GM12801 (cell line): ENCODE data around the gene DNAJC22.

ENCODE experiments used
- TF ChIP-seq, protein P1 (sequence below): IDR thresholded peaks from one replicate; pipeline ENCODE4 v1.5.1; 2011; ENCODE audit warnings: control low read depth; ENCODE audit not compliant: insufficient read length; ENCODE audit errors: extremely low read depth

DNAJC22 gene

DNA sequence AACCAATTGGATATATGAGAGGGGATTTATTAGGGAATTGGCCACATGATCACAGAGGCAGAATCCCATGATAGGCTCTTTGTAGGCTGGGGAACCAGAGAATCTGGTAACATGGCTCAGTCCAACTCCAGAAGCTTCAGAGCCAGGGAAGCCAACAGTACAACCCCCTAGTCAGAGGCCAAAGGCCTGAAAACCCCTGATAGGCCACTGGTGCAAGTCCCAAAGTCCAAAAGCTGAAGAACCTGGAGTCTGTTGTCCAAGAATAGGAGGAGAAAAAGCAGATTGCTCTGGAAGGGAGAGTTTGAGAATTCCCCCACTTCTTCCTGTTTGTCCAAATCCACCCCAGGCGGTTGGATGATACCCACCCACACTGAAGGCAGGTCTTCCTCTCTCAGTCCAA, 31.9 kb upstream of the DNAJC22 start:
- TF ChIP-seq, protein P1, sequence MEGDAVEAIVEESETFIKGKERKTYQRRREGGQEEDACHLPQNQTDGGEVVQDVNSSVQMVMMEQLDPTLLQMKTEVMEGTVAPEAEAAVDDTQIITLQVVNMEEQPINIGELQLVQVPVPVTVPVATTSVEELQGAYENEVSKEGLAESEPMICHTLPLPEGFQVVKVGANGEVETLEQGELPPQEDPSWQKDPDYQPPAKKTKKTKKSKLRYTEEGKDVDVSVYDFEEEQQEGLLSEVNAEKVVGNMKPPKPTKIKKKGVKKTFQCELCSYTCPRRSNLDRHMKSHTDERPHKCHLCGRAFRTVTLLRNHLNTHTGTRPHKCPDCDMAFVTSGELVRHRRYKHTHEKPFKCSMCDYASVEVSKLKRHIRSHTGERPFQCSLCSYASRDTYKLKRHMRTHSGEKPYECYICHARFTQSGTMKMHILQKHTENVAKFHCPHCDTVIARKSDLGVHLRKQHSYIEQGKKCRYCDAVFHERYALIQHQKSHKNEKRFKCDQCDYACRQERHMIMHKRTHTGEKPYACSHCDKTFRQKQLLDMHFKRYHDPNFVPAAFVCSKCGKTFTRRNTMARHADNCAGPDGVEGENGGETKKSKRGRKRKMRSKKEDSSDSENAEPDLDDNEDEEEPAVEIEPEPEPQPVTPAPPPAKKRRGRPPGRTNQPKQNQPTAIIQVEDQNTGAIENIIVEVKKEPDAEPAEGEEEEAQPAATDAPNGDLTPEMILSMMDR = no peak

DNA sequence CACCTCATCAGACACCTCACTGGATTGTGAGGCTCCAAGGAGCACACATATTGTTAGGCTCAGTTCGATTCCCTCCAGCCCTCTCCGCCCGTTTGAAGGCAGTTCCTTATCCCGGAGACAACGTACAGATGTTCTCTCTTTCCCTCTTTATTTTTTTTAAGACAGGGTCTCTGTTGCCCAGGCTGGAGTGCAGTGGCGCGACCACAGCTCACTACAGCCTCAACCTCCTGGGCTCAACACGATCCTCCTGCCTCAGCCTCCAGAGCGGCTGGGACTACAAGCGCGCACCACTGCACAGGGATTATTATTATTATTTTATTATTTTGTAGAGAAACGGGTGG, 24.4 kb upstream of the DNAJC22 start:
- TF ChIP-seq, protein P1 = no peak

DNA sequence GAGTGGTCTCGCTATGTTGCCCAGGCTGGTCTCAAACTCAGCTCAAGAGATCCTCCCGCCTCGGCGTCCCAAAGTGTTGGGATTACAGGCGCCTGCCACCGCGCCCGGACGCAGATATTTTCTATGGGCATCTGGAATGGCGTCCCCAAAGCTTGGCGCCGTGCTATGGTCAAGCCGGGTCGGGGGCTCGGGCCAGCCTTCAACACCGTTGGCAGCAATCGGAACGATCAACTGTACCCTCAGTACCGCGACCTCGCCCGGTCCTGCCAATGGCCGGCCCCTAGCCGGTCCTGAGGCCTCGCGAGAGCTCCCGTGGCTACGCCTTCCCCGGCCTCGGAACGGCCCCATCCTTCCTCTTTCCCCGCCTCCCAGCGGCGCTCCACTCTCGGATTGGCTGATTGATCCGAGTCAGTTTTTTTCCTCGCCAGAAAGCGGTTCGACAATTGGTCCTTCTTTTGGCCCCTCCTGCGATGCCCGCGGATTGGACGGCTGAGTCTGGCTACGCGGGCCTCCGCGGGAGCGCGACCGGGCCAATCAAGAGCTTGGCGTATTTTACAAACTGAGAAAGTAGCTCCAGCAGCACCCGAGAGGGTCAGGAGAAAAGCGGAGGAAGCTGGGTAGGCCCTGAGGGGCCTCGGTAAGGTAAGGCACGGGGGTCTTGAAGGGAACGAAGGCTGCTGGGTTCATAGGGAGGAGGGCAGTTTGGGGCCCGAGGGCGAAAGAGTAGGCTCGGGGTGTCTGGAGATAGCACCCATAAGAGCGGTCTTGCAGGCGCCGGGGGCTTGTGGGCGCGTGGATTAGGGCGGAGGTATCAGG, 23.8 kb upstream of the DNAJC22 start, which contains the start of gene TROAP:
TROAP (plus strand) TSS at position 548 of the 816 bp plus-strand sequence. CDS start 354 bp downstream, outside the sequence.
- TF ChIP-seq, protein P1 = no peak

DNA sequence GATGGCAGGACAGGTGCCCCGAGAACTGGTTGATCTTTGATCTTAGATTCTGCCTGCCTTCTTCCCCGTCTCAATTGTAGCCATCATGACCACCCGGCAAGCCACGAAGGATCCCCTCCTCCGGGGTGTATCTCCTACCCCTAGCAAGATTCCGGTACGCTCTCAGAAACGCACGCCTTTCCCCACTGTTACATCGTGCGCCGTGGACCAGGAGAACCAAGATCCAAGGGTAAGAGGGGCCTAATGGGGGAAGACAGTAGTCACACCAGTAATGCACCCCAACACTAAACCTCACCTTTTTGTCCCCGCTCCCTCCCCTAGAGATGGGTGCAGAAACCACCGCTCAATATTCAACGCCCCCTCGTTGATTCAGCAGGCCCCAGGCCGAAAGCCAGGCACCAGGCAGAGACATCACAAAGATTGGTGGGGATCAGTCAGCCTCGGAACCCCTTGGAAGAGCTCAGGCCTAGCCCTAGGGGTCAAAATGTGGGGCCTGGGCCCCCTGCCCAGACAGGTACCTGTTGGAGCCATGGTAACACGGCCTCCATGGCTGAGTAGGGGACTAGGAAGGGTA, 23.1 kb upstream of the DNAJC22 start:
- TF ChIP-seq, protein P1 = no peak

DNA sequence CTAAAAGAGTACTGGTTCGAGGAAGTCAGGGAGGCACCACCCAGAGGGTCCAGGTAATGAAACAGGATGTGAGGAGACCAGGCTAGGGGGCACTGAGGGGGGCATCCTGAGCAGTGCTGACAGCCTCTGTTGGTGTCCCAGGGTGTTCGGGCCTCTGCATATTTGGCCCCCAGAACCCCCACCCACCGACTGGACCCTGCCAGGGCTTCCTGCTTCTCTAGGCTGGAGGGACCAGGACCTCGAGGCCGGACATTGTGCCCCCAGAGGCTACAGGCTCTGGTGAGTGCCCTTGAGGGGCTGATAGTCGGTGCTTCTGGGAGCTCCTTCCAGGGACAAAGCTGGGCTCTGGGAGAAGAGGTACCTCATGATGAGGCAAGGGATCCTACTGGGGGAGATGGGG, 21.1 kb upstream of the DNAJC22 start:
- TF ChIP-seq, protein P1 = no peak

DNA sequence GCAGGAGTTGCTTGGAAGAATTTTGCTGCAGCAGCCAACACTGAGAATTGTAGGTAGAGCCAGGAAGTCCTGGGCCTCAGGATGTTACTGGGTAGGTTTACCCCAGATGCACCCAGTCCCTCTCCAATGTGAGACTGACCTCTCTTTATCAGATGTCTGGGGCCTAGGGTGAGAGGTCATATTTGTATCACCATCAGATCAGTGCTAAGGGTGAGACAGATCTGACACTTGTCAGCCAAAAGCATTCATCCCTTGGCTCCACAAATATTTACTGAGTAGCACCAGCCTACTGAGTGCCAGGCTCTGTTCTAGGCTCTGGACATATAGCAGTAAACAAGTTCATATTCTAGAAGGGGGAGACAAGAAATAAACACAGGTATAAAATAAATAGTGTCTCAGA, 19.3 kb upstream of the DNAJC22 start:
- TF ChIP-seq, protein P1 = no peak

DNA sequence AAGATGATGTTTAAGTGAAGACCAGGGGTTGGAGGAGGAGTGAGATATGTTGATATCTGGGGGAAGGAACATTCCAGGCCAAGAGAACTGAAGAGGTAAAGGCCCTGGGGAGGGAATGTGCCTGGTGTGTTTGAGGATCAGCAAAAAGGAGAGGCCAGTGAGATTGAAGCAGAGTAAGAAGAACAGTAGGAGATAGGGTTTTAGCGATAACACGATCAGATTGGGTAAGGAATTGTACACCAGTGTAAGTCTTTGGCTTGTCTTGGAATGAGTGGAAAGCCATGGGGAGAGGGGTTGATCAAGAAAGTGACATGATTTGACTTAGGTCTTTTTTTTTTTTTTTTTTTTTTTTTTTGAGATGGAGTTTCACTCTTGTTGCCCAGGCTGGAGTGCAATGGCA, 18.8 kb upstream of the DNAJC22 start:
- TF ChIP-seq, protein P1 = no peak
